GM23338 (cell line): Measurements from ENCODE around the gene LRRC3. TPM values are rescaled to one million over a fixed set of nuclear protein-coding genes. Genes with fewer than 3 reads are reported as not detected.

Experiments used
- ATAC-seq: fragments of 200-7000 bp; cut with Tn5 transposase; 3 replicates; pipeline ENCODE4 v1.9.1; 2020
- DNase-seq: peaks from one replicate; pipeline ENCODE4 v3.0.0-alpha.2; 2015; ENCODE audit warnings: low spot score
- H2AFZ ChIP-seq: fragments of 200-600 bp; sonication (generic); 2 replicates; pipeline ENCODE4 v1.8.0; 2016; ENCODE audit warnings: antibody characterized with exemption, mild to moderate bottlenecking, moderate library complexity
- H3F3A ChIP-seq: fragments of 200-600 bp; sonication (generic); replicated peaks from 2 replicates; pipeline ENCODE4 v1.8.0; 2017; ENCODE audit warnings: antibody characterized with exemption, mixed run types, low read depth
- H3K27ac ChIP-seq: fragments of 200-600 bp; sonication (generic); 2 replicates; pipeline ENCODE4 v1.6.1; 2016; ENCODE audit warnings: low read depth
- H3K27me3 ChIP-seq: fragments of 200-600 bp; sonication (generic); 2 replicates; pipeline ENCODE4 v1.8.0; 2016; ENCODE audit warnings: mild to moderate bottlenecking, mixed run types, moderate library complexity; ENCODE audit not compliant: insufficient read depth
- H3K36me3 ChIP-seq: fragments of 200-600 bp; sonication (generic); 2 replicates; pipeline ENCODE4 v1.8.0; 2016; ENCODE audit warnings: mild to moderate bottlenecking; ENCODE audit not compliant: insufficient read depth
- H3K4me1 ChIP-seq: fragments of 200-600 bp; sonication (generic); 2 replicates; pipeline ENCODE4 v1.8.0; 2016; ENCODE audit warnings: mild to moderate bottlenecking, moderate library complexity; ENCODE audit not compliant: insufficient read depth
- H3K4me2 ChIP-seq: fragments of 200-600 bp; sonication (generic); 2 replicates; pipeline ENCODE4 v1.7.1; 2017; ENCODE audit warnings: mixed run types
- H3K4me3 ChIP-seq: fragments of 200-600 bp; sonication (generic); 2 replicates; pipeline ENCODE4 v1.6.1; 2016; ENCODE audit warnings: mixed run types
- H3K79me2 ChIP-seq: fragments of 200-600 bp; sonication (generic); replicated peaks from 2 replicates; pipeline ENCODE4 v1.8.0; 2017; ENCODE audit warnings: mild to moderate bottlenecking; ENCODE audit not compliant: insufficient read depth
- H3K9me2 ChIP-seq: fragments of 200-600 bp; sonication (generic); 2 replicates; pipeline ENCODE4 v1.8.0; 2017; ENCODE audit not compliant: insufficient read depth
- H4K20me1 ChIP-seq: fragments of 200-600 bp; sonication (generic); replicated peaks from 2 replicates; pipeline ENCODE4 v1.8.0; 2017; ENCODE audit warnings: mild to moderate bottlenecking; ENCODE audit not compliant: insufficient read depth
- H3K27ac Mint-ChIP-seq: 2 replicates; pipeline ENCODE4 v1.8.0; 2020; ENCODE audit warnings: inconsistent platforms, mild to moderate bottlenecking, moderate library complexity, mixed read lengths
- H3K27me3 Mint-ChIP-seq: 3 replicates; pipeline ENCODE4 v1.8.0; 2022; ENCODE audit warnings: low read depth, mild to moderate bottlenecking, moderate library complexity, mixed read lengths, inconsistent platforms; ENCODE audit not compliant: insufficient read depth, poor library complexity
- H3K36me3 Mint-ChIP-seq: 3 replicates; pipeline ENCODE4 v1.8.0; 2021; ENCODE audit warnings: low read depth, mild to moderate bottlenecking, inconsistent platforms, moderate library complexity, mixed read lengths
- H3K4me1 Mint-ChIP-seq: 3 replicates; pipeline ENCODE4 v1.8.0; 2020; ENCODE audit warnings: mild to moderate bottlenecking, inconsistent platforms, mixed read lengths
- H3K4me3 Mint-ChIP-seq: 3 replicates; pipeline ENCODE4 v1.8.0; 2021; ENCODE audit warnings: moderate library complexity, mild to moderate bottlenecking, inconsistent platforms, mixed read lengths
- H3K9me3 Mint-ChIP-seq: 3 replicates; pipeline ENCODE4 v1.8.0; 2020; ENCODE audit warnings: moderate library complexity, mild to moderate bottlenecking, inconsistent platforms, mixed read lengths
- CREB1 ChIP-seq: fragments of 250-450 bp; sonication (Bioruptor Pico); IDR thresholded peaks from 2 replicates; pipeline ENCODE4 v1.5.0; 2020; ENCODE audit warnings: low read depth, mild to moderate bottlenecking, moderate library complexity
- EZH2 ChIP-seq: fragments of 200-600 bp; sonication (generic); IDR thresholded peaks from one replicate; pipeline ENCODE4 v1.8.0; 2017; ENCODE audit warnings: antibody characterized with exemption, mild to moderate bottlenecking, low read depth; ENCODE audit not compliant: unreplicated experiment
- EZH2phosphoT487 ChIP-seq: fragments of 200-600 bp; sonication (generic); IDR thresholded peaks from one replicate; pipeline ENCODE4 v1.8.1; 2018; ENCODE audit warnings: antibody characterized with exemption; ENCODE audit not compliant: unreplicated experiment
- JUNB ChIP-seq: IDR thresholded peaks from one replicate; pipeline ENCODE4 v1.6.1; 2016; ENCODE audit warnings: antibody characterized with exemption; ENCODE audit not compliant: unreplicated experiment
- POLR2AphosphoS5 ChIP-seq: IDR thresholded peaks from 2 replicates; pipeline ENCODE4 v1.6.1; 2016; ENCODE audit warnings: antibody characterized with exemption, low read depth
- STAT1 ChIP-seq: IDR thresholded peaks from one replicate; pipeline ENCODE4 v1.6.1; 2016; ENCODE audit warnings: antibody characterized with exemption; ENCODE audit not compliant: unreplicated experiment
- ZNF114 ChIP-seq: fragments of 250-450 bp; sonication (Bioruptor Pico); IDR thresholded peaks from 2 replicates; pipeline ENCODE4 v1.5.0; 2020; ENCODE audit warnings: mild to moderate bottlenecking, moderate library complexity
- polyA plus RNA-seq: library from polyadenylated mRNA; unstranded; fragments of >200 nt; fragmentation: Nextera tagmentation; extraction: Ambion mirVana; gene quantifications from 2 replicates; pipeline ENCODE4 v1.2.1, GENCODE V29; 2016
- total RNA-seq: library from RNA; depleted of rRNA; stranded (reverse); fragments of >200 nt; shearing (Covaris generic); gene quantifications from 2 replicates; pipeline ENCODE4 v1.2.3, GENCODE V29; 2014
- TF ChIP-seq, protein P1 (sequence below), 2 experiments: fragments of 200-600 bp in 1 of 2; sonication (generic) in 1 of 2; conservative IDR thresholded peaks; 2 replicates each; pipeline versions ENCODE4 v1.5.1 to v1.6.1; 2016 to 2017; ENCODE audit warnings: antibody characterized with exemption in 2 of 2, low read depth in 2 of 2, mild to moderate bottlenecking in 2 of 2, moderate library complexity in 1 of 2
- TF ChIP-seq, protein P2 (sequence below): IDR thresholded peaks from 2 replicates; pipeline ENCODE4 v1.6.1; 2016; ENCODE audit warnings: antibody characterized with exemption
- TF ChIP-seq, protein P3 (sequence below): IDR thresholded peaks from one replicate; pipeline ENCODE4 v1.6.1; 2018; ENCODE audit warnings: antibody characterized with exemption; ENCODE audit not compliant: unreplicated experiment

The LRRC3 gene
- total and polyA plus RNA-seq, 2 experiments from 2014 or later: 0.95 to 6.8 TPM

DNA sequence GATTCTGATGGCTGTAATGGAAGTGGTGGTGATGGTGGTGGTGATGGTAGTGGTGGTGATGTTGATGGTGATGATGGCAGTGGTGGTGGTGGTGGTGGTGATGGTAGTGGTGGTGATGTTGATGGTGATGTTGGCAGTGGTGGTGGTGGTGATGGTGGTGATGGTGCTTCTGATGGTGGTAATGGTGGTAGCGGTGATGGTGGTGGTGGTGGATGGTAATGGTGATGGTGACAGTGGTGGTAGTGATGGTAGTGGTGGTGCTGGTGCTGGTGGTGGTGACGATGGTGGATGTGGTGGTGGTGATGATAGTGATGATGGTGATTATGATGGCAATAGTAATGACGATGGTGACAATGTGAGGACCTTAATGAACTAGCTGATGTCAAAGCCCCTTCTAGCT lies 35.6 kb upstream of the LRRC3 start (continued):
- TF ChIP-seq, protein P1, sequence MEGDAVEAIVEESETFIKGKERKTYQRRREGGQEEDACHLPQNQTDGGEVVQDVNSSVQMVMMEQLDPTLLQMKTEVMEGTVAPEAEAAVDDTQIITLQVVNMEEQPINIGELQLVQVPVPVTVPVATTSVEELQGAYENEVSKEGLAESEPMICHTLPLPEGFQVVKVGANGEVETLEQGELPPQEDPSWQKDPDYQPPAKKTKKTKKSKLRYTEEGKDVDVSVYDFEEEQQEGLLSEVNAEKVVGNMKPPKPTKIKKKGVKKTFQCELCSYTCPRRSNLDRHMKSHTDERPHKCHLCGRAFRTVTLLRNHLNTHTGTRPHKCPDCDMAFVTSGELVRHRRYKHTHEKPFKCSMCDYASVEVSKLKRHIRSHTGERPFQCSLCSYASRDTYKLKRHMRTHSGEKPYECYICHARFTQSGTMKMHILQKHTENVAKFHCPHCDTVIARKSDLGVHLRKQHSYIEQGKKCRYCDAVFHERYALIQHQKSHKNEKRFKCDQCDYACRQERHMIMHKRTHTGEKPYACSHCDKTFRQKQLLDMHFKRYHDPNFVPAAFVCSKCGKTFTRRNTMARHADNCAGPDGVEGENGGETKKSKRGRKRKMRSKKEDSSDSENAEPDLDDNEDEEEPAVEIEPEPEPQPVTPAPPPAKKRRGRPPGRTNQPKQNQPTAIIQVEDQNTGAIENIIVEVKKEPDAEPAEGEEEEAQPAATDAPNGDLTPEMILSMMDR (conservative IDR thresholded peaks at IDR 0.05; ENCODE audit: low read depth in 2 of 2): no peak
- TF ChIP-seq EZH2phosphoT487: no peak

DNA sequence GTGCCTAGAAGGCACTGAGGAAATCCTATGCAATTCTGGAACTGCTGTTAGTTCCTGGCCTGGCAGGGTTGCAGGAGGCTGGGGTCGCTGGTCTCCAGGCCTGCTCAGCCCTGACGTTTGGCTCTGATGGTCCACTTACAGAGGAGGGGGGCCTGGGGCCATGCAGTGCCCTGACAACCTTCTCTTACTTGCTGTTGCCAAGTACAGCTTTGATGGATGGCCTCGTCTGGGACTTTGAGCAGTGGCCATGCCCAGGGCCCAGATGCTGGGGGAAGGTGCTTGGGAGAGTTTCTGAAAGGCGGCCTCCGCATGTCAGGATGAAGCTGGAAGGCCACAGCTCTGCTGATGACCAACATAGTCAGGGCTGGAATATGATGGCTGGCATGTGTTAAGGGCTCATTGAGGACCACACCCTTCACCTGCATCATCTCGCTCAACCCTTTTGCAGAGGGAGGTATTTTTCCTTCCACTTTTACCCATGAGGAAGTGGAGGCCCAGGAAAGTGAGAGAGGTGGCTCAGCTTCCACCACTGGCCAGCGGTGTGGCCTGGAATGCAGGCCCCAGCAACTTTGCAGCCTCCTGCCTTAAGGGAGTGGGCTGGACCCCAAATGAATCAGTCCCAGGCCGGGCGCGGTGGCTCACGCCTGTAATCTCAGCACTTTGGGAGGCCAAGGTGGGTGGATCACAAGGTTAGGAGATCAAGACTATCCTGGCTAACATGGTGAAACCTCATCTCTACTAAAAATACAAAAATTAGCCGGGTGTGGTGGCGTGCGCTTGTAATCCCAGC lies 34.7 kb upstream of the LRRC3 start:
- peaks cover 14% of the 10 kb centered on the region for H3K36me3 Mint-ChIP-seq
- Histone ChIP-seq H3K4me2 (no peak overlapping the region), H3K4me1 (no peaks in the 10 kb centered on the region), H3K36me3 (no peaks in the 10 kb centered on the region), H3K79me2 (no peaks in the 10 kb centered on the region), H3K27ac (no peak overlapping the region), H3K9me2 (no peaks in the 10 kb centered on the region), H4K20me1 (no peaks in the 10 kb centered on the region), H3F3A (no peaks in the 10 kb centered on the region), H3K27me3 (no peaks in the 10 kb centered on the region), H3K4me3 (no peak overlapping the region), H2AFZ (no peak overlapping the region)
- H3K27ac Mint-ChIP-seq: no peak overlapping the region
- H3K4me1 Mint-ChIP-seq: peaks cover 3% of the 10 kb centered on the region; the same call in 1 of the 3 replicates
- no peak overlapping the region for H3K4me3 Mint-ChIP-seq
- no peak for ATAC-seq
- H3K9me3 Mint-ChIP-seq: peaks cover 27% of the 10 kb centered on the region
- no peak for DNase-seq
- peaks cover 4% of the 10 kb centered on the region for H3K27me3 Mint-ChIP-seq
- TF ChIP-seq, protein P2, sequence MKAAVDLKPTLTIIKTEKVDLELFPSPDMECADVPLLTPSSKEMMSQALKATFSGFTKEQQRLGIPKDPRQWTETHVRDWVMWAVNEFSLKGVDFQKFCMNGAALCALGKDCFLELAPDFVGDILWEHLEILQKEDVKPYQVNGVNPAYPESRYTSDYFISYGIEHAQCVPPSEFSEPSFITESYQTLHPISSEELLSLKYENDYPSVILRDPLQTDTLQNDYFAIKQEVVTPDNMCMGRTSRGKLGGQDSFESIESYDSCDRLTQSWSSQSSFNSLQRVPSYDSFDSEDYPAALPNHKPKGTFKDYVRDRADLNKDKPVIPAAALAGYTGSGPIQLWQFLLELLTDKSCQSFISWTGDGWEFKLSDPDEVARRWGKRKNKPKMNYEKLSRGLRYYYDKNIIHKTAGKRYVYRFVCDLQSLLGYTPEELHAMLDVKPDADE: no peak
- TF ChIP-seq POLR2AphosphoS5 (no peak), CREB1 (no peak), JUNB (no peak), STAT1 (no peak), EZH2 (no peak), ZNF114 (CRISPR knock-in tag) (no peak)
- TF ChIP-seq, protein P1 (conservative IDR thresholded peaks at IDR 0.05; ENCODE audit: low read depth in 2 of 2): no peak
- TF ChIP-seq, protein P3, sequence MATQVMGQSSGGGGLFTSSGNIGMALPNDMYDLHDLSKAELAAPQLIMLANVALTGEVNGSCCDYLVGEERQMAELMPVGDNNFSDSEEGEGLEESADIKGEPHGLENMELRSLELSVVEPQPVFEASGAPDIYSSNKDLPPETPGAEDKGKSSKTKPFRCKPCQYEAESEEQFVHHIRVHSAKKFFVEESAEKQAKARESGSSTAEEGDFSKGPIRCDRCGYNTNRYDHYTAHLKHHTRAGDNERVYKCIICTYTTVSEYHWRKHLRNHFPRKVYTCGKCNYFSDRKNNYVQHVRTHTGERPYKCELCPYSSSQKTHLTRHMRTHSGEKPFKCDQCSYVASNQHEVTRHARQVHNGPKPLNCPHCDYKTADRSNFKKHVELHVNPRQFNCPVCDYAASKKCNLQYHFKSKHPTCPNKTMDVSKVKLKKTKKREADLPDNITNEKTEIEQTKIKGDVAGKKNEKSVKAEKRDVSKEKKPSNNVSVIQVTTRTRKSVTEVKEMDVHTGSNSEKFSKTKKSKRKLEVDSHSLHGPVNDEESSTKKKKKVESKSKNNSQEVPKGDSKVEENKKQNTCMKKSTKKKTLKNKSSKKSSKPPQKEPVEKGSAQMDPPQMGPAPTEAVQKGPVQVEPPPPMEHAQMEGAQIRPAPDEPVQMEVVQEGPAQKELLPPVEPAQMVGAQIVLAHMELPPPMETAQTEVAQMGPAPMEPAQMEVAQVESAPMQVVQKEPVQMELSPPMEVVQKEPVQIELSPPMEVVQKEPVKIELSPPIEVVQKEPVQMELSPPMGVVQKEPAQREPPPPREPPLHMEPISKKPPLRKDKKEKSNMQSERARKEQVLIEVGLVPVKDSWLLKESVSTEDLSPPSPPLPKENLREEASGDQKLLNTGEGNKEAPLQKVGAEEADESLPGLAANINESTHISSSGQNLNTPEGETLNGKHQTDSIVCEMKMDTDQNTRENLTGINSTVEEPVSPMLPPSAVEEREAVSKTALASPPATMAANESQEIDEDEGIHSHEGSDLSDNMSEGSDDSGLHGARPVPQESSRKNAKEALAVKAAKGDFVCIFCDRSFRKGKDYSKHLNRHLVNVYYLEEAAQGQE: no peak
